ENCODE results near the gene SLC5A5.

DNA sequence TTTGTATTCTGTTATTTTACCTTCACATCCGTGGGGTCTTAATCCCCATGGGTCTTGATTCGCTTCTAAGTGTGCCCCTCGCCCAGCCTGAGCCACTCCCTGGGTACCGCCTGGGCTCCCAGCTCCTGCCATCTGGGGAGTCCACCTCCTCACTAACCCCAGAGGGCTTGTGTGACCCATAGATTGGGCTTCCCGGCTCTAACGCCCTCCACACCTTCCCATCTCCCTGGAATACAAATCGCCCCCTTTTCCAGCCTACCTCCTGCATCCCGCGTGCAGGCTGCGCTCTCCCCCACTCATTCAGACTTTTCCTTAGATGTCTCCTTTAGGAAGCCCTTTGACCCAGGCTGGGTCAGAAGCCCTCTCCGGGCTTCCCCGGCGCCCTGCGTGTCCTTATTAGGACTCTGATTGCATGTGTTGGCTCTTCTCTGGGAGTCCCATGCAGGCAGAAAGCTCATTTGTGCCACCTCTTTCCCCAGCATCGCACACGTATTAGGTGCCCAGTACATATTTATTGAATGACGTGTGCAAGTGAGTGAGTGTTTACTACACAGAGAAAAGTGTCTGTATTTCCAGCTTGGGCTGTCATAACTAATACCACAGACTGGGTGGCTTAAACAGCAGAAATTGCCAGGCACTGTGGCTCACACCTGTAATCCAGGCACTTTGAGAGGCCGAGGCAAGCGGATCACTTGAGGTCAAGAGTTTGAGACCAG is 61.8 kb downstream of the SLC5A5 start:
- no peak for TF ChIP-seq POLR2A (IDR thresholded peaks at IDR 0.05)
- TF ChIP-seq, protein P1, sequence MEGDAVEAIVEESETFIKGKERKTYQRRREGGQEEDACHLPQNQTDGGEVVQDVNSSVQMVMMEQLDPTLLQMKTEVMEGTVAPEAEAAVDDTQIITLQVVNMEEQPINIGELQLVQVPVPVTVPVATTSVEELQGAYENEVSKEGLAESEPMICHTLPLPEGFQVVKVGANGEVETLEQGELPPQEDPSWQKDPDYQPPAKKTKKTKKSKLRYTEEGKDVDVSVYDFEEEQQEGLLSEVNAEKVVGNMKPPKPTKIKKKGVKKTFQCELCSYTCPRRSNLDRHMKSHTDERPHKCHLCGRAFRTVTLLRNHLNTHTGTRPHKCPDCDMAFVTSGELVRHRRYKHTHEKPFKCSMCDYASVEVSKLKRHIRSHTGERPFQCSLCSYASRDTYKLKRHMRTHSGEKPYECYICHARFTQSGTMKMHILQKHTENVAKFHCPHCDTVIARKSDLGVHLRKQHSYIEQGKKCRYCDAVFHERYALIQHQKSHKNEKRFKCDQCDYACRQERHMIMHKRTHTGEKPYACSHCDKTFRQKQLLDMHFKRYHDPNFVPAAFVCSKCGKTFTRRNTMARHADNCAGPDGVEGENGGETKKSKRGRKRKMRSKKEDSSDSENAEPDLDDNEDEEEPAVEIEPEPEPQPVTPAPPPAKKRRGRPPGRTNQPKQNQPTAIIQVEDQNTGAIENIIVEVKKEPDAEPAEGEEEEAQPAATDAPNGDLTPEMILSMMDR (IDR thresholded peaks at IDR 0.05): no peak

Data from testis (tissue), 2 donors.